ENCODE data around the gene DCDC2. TPM values are rescaled to one million over a fixed set of nuclear protein-coding genes. Genes with fewer than 3 reads are reported as not detected.
"Not testable (repeated sequence)": the region's sequence is repeated elsewhere in the genome, so short reads cannot be mapped to it uniquely, and the experiment has no call there.

The DCDC2 gene
- total and polyA plus RNA-seq, 3 experiments from 2014 or later, result not detected

- Mint-ChIP-seq H3K27ac (no peak overlapping the region), H3K4me3 (no peak overlapping the region), H3K27me3 (peaks cover 4 to 14% of the 10 kb centered on the region in 2 donors), H3K4me1 (no peaks in the 10 kb centered on the region), H3K36me3 (no peaks in the 10 kb centered on the region), H3K9me3 (no peaks in the 10 kb centered on the region)
- Histone ChIP-seq H3K27me3 (ENCODE audit: insufficient read depth, low read length, poor library complexity, severe bottlenecking) (no peaks in the 10 kb centered on the region), H3K9me3 (ENCODE audit: low read length) (no peaks in the 10 kb centered on the region), H3K4me1 (ENCODE audit: insufficient read depth, low read length) (no peaks in the 10 kb centered on the region), H3K36me3 (ENCODE audit: insufficient read depth, low read length) (no peaks in the 10 kb centered on the region), H3K4me3 (ENCODE audit: low read length) (no peak overlapping the region), H3K27ac (ENCODE audit: low read depth, low read length) (no peak overlapping the region)
- ChIA-PET CTCF (interaction anchor here (1.2 kb wide), 1 partner anchor 13 kb away, joined by 3 read pairs; no protein-coding TSS in a partner anchor), POLR2A (no interaction called here)
- no peak for DNase-seq
Observed at GRCh38 chr6:24274441-24275083, 83.3 kb downstream of the DCDC2 start.

GRCh38 chr6:24273096-24273870 is 84.6 kb downstream of the DCDC2 start:
- H3K4me3 ChIP-seq (ENCODE audit: low read length), result no peak overlapping the region
- Mint-ChIP-seq H3K4me1 (no peaks in the 10 kb centered on the region), H3K9me3 (no peaks in the 10 kb centered on the region), H3K27me3 (peaks cover 4 to 19% of the 10 kb centered on the region in 2 donors), H3K27ac (no peak overlapping the region), H3K36me3 (no peaks in the 10 kb centered on the region), H3K4me3 (no peak overlapping the region)
- CTCF ChIA-PET, result interaction anchor here (1.2 kb wide), 1 partner anchor 15 kb away, joined by 3 read pairs; no protein-coding TSS in a partner anchor
- no peak for DNase-seq
- no peaks in the 10 kb centered on the region for H3K27me3 ChIP-seq (ENCODE audit: insufficient read depth, low read length, poor library complexity, severe bottlenecking)
- no peaks in the 10 kb centered on the region for H3K36me3 ChIP-seq (ENCODE audit: insufficient read depth, low read length)
- H3K9me3 ChIP-seq (ENCODE audit: low read length), result no peaks in the 10 kb centered on the region
- H3K4me1 ChIP-seq (ENCODE audit: insufficient read depth, low read length), result no peaks in the 10 kb centered on the region
- POLR2A ChIA-PET, result no interaction called here
- no peak overlapping the region for H3K27ac ChIP-seq (ENCODE audit: low read depth, low read length)

GRCh38 chr6:24272553-24272952 is 85.3 kb downstream of the DCDC2 start:
- no peaks in the 10 kb centered on the region for H3K9me3 ChIP-seq (ENCODE audit: low read length)
- no peak overlapping the region for H3K4me3 ChIP-seq (ENCODE audit: low read length)
- no peaks in the 10 kb centered on the region for H3K36me3 ChIP-seq (ENCODE audit: insufficient read depth, low read length)
- POLR2A ChIA-PET, result no interaction called here
- H3K4me1 ChIP-seq (ENCODE audit: insufficient read depth, low read length), result no peaks in the 10 kb centered on the region
- H3K9me3 Mint-ChIP-seq, result no peaks in the 10 kb centered on the region
- H3K4me1 Mint-ChIP-seq, result no peaks in the 10 kb centered on the region
- DNase-seq, result no peak
- H3K4me3 Mint-ChIP-seq, result no peak overlapping the region
- peaks cover 4 to 18% of the 10 kb centered on the region in 2 donors for H3K27me3 Mint-ChIP-seq
- H3K27ac Mint-ChIP-seq, result no peak overlapping the region
- CTCF ChIA-PET, result no interaction called here
- H3K36me3 Mint-ChIP-seq, result no peaks in the 10 kb centered on the region
- H3K27ac ChIP-seq (ENCODE audit: low read depth, low read length), result no peak overlapping the region
- H3K27me3 ChIP-seq (ENCODE audit: insufficient read depth, low read length, poor library complexity, severe bottlenecking), result no peaks in the 10 kb centered on the region

- Mint-ChIP-seq H3K4me3 (no peak overlapping the region), H3K4me1 (no peaks in the 10 kb centered on the region)
Observed at GRCh38 chr6:24272148-24272547, 85.7 kb downstream of the DCDC2 start.

GRCh38 chr6:24270011-24270410 is 87.8 kb downstream of the DCDC2 start:
- no peaks in the 10 kb centered on the region for H3K36me3 Mint-ChIP-seq
- no peak overlapping the region for H3K4me3 ChIP-seq (ENCODE audit: low read length)
- H3K9me3 ChIP-seq (ENCODE audit: low read length), result no peaks in the 10 kb centered on the region
- no peaks in the 10 kb centered on the region for H3K4me1 ChIP-seq (ENCODE audit: insufficient read depth, low read length)
- H3K36me3 ChIP-seq (ENCODE audit: insufficient read depth, low read length), result no peaks in the 10 kb centered on the region
- no peak for DNase-seq
- ChIA-PET CTCF (interaction anchor here (1.4 kb wide), 1 partner anchor 13 kb away, joined by 3 read pairs; no protein-coding TSS in a partner anchor), POLR2A (no interaction called here)
- no peaks in the 10 kb centered on the region for H3K9me3 Mint-ChIP-seq
- no peak overlapping the region for H3K4me3 Mint-ChIP-seq
- no peak overlapping the region for H3K27ac Mint-ChIP-seq
- H3K27me3 ChIP-seq (ENCODE audit: insufficient read depth, low read length, poor library complexity, severe bottlenecking), result no peaks in the 10 kb centered on the region
- H3K4me1 Mint-ChIP-seq, result no peaks in the 10 kb centered on the region
- peaks cover 5 to 27% of the 10 kb centered on the region in 2 donors for H3K27me3 Mint-ChIP-seq
- H3K27ac ChIP-seq (ENCODE audit: low read depth, low read length), result no peak overlapping the region

More at GRCh38 chr6:24272148-24272547, 85.7 kb downstream of the DCDC2 start:
- Mint-ChIP-seq H3K27me3 (peaks cover 4 to 18% of the 10 kb centered on the region in 2 donors), H3K36me3 (no peaks in the 10 kb centered on the region), H3K27ac (no peak overlapping the region), H3K9me3 (no peaks in the 10 kb centered on the region)
- Histone ChIP-seq H3K36me3 (ENCODE audit: insufficient read depth, low read length) (no peaks in the 10 kb centered on the region), H3K4me3 (ENCODE audit: low read length) (no peak overlapping the region), H3K9me3 (ENCODE audit: low read length) (no peaks in the 10 kb centered on the region), H3K27ac (ENCODE audit: low read depth, low read length) (no peak overlapping the region), H3K27me3 (ENCODE audit: insufficient read depth, low read length, poor library complexity, severe bottlenecking) (no peaks in the 10 kb centered on the region), H3K4me1 (ENCODE audit: insufficient read depth, low read length) (no peaks in the 10 kb centered on the region)
- CTCF ChIA-PET, result no interaction called here
- POLR2A ChIA-PET, result no interaction called here
- DNase-seq, result no peak

- H3K4me3 Mint-ChIP-seq; H3K36me3 Mint-ChIP-seq; H3K9me3 ChIP-seq (ENCODE audit: low read length); H3K36me3 ChIP-seq (ENCODE audit: insufficient read depth, low read length); H3K4me3 ChIP-seq (ENCODE audit: low read length); H3K9me3 Mint-ChIP-seq; H3K27ac ChIP-seq (ENCODE audit: low read depth, low read length); H3K4me1 ChIP-seq (ENCODE audit: insufficient read depth, low read length); CTCF ChIA-PET; H3K27me3 ChIP-seq (ENCODE audit: insufficient read depth, low read length, poor library complexity, severe bottlenecking); POLR2A ChIA-PET; H3K4me1 Mint-ChIP-seq; DNase-seq; H3K27ac Mint-ChIP-seq: not testable (repeated sequence)
- H3K27me3 Mint-ChIP-seq, result peaks cover 24 to 49% of the 10 kb centered on the region in 2 donors
Observed at GRCh38 chr6:24258214-24258613, 99.6 kb downstream of the DCDC2 start.

GRCh38 chr6:24257282-24257681 is 100.6 kb downstream of the DCDC2 start:
- Histone ChIP-seq H3K4me3 (ENCODE audit: low read length) (no peak overlapping the region), H3K27ac (ENCODE audit: low read depth, low read length) (no peak overlapping the region), H3K4me1 (ENCODE audit: insufficient read depth, low read length) (no peaks in the 10 kb centered on the region), H3K27me3 (ENCODE audit: insufficient read depth, low read length, poor library complexity, severe bottlenecking) (no peaks in the 10 kb centered on the region), H3K36me3 (ENCODE audit: insufficient read depth, low read length) (no peaks in the 10 kb centered on the region), H3K9me3 (ENCODE audit: low read length) (no peaks in the 10 kb centered on the region)
- no peak for DNase-seq
- Mint-ChIP-seq H3K4me1 (no peaks in the 10 kb centered on the region), H3K36me3 (peaks cover 0 to 1% (median 0%) of the 10 kb centered on the region in 3 donors), H3K9me3 (peaks cover 0 to 12% (median 6%) of the 10 kb centered on the region in 5 donors), H3K4me3 (no peak overlapping the region), H3K27me3 (peaks cover 19 to 43% of the 10 kb centered on the region in 2 donors), H3K27ac (no peak overlapping the region)
- ChIA-PET POLR2A (no interaction called here), CTCF (no interaction called here)

GRCh38 chr6:24255676-24256075 is 102.2 kb downstream of the DCDC2 start:
- H3K4me3 ChIP-seq (ENCODE audit: low read length), result no peak overlapping the region
- ChIA-PET CTCF (no interaction called here), POLR2A (no interaction called here)
- Mint-ChIP-seq H3K27ac (no peak overlapping the region), H3K4me1 (no peaks in the 10 kb centered on the region), H3K27me3 (peaks cover 11 to 35% of the 10 kb centered on the region in 2 donors), H3K36me3 (peaks cover 0 to 2% (median 0%) of the 10 kb centered on the region in 3 donors), H3K9me3 (peaks cover 0 to 12% (median 6%) of the 10 kb centered on the region in 5 donors), H3K4me3 (no peak overlapping the region)
- H3K36me3 ChIP-seq (ENCODE audit: insufficient read depth, low read length), result no peaks in the 10 kb centered on the region
- no peaks in the 10 kb centered on the region for H3K9me3 ChIP-seq (ENCODE audit: low read length)
- no peaks in the 10 kb centered on the region for H3K4me1 ChIP-seq (ENCODE audit: insufficient read depth, low read length)
- no peaks in the 10 kb centered on the region for H3K27me3 ChIP-seq (ENCODE audit: insufficient read depth, low read length, poor library complexity, severe bottlenecking)
- no peak for DNase-seq
- H3K27ac ChIP-seq (ENCODE audit: low read depth, low read length), result no peak overlapping the region
